Measurements from ENCODE around the gene UBE2J1. TPM values are rescaled to one million over a fixed set of nuclear protein-coding genes. Genes with fewer than 3 reads are reported as not detected.
A peak's percentile ranks its signal among the peaks of the same experiment; 100 is the strongest.

The UBE2J1 gene
- total RNA-seq, 2 donors from 2014 or later: 32.1 to 57.2 TPM

- DNase-seq: no peak
- Histone ChIP-seq H3K36me3 (no peaks in the 10 kb centered on the region), H3K4me3 (peak overlapping the region; percentile 86), H3K9ac (ENCODE audit: low read depth in 2 of 2, low read length in 2 of 2) (no peak overlapping the region), H3K4me1 (no peaks in the 10 kb centered on the region), H3K27me3 (no peaks in the 10 kb centered on the region), H3K27ac (peak overlapping the region; percentile 99), H3K9me3 (no peaks in the 10 kb centered on the region)
- intact Hi-C loops (cut with DNase I): no loop called here
- no peak for TF ChIP-seq CTCF (IDR thresholded peaks at IDR 0.05)
Observed at GRCh38 chr6:89350281-89350966, 2.1 kb downstream of the UBE2J1 start.

DNA sequence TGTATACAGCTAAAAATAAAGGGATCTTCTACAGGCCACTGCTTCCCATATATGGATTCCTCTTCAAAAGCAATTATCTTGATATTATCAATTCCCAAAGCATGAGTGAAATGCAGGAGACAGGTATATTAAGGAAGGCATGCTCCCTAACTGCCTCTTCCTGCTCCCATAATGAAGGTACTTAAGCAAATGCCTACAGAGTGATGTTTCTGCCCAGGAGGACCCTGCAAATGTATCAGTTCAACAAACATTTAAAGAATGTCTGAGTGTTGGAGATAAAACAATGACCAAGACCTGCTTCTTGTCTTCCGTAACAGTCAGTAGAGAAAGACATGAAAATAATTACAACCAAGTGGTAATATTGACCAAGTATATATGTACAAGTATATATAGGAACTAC lies 4.2 kb downstream of the UBE2J1 start:
- TF ChIP-seq CTCF (IDR thresholded peaks at IDR 0.05): no peak
- no peak overlapping the region for H3K4me3 ChIP-seq
- no peak for DNase-seq
- no peaks in the 10 kb centered on the region for H3K4me1 ChIP-seq
- H3K27ac ChIP-seq: no peak overlapping the region
- no peaks in the 10 kb centered on the region for H3K36me3 ChIP-seq
- no peaks in the 10 kb centered on the region for H3K9me3 ChIP-seq
- no peak overlapping the region for H3K9ac ChIP-seq (ENCODE audit: low read depth in 2 of 2, low read length in 2 of 2)
- intact Hi-C loops (cut with DNase I): no loop called here
- no peaks in the 10 kb centered on the region for H3K27me3 ChIP-seq

DNA sequence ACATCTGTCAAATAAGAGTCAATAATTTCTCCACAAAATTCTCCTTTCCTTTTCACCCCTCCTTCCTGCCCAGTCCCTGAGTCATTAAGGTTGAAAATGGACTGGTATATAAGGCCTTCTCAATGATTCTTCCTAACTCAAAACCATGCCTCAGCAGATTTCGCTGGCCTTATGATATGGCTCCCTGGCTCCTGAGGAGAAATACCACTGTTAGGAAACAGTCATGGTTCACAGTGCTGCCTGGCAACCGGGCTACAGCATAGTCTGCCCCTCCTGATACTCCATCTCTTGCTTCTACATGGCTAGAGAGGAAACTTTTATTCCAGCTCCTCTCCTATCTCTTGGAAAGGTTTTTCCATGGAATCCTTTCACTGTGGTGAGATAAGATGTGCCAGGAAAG lies 4.7 kb downstream of the UBE2J1 start:
- Histone ChIP-seq H3K27me3 (no peaks in the 10 kb centered on the region), H3K27ac (no peak overlapping the region), H3K4me1 (no peaks in the 10 kb centered on the region)

GRCh38 chr6:89346433-89346832 lies 6.1 kb downstream of the UBE2J1 start:
- no peaks in the 10 kb centered on the region for H3K27me3 ChIP-seq
- no peak overlapping the region for H3K27ac ChIP-seq
- intact Hi-C loops (cut with DNase I): no loop called here
- DNase-seq: no peak
- no peak overlapping the region for H3K4me3 ChIP-seq
- no peaks in the 10 kb centered on the region for H3K9me3 ChIP-seq
- peaks cover 2% of the 10 kb centered on the region for H3K36me3 ChIP-seq
- TF ChIP-seq CTCF (IDR thresholded peaks at IDR 0.05): no peak
- no peak overlapping the region for H3K9ac ChIP-seq (ENCODE audit: low read depth in 2 of 2, low read length in 2 of 2)
- H3K4me1 ChIP-seq: no peaks in the 10 kb centered on the region

More for the DNA sequence above, 4.7 kb downstream of the UBE2J1 start:
- H3K36me3 ChIP-seq: no peaks in the 10 kb centered on the region
- no peaks in the 10 kb centered on the region for H3K9me3 ChIP-seq
- no peak for DNase-seq
- no peak overlapping the region for H3K9ac ChIP-seq (ENCODE audit: low read depth in 2 of 2, low read length in 2 of 2)
- intact Hi-C loops (cut with DNase I): no loop called here
- no peak for TF ChIP-seq CTCF (IDR thresholded peaks at IDR 0.05)
- no peak overlapping the region for H3K4me3 ChIP-seq

DNA sequence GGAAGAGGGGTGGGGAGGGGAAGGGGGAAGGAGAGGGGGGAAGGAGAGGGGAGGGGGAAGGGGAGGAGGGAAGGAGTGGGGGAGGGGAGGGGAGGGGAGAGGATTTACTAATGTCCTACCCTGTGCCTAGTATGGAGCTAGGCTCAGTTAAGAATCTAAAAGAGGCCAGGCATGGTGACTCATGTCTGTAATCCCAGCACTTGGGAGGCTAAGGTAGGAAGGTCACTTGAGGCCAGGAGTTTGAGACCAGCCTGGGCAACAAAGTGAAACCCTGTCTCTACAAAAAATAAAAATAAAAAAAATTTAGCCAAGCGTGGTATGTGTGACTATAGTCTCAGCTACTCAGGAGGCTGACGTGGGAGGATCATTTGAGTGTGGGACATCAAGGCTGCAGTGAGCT lies 13.0 kb downstream of the UBE2J1 start:
- H3K36me3 ChIP-seq: peaks cover 3% of the 10 kb centered on the region
- TF ChIP-seq CTCF (IDR thresholded peaks at IDR 0.05): no peak
- H3K9me3 ChIP-seq: no peaks in the 10 kb centered on the region
- DNase-seq: no peak
- H3K9ac ChIP-seq (ENCODE audit: low read depth in 2 of 2, low read length in 2 of 2): no peak overlapping the region
- no peaks in the 10 kb centered on the region for H3K4me1 ChIP-seq
- intact Hi-C loops (cut with DNase I): no loop called here
- no peak overlapping the region for H3K27ac ChIP-seq
- H3K4me3 ChIP-seq: no peak overlapping the region
- no peaks in the 10 kb centered on the region for H3K27me3 ChIP-seq
